ENCODE results near the gene SYNM. TPM values are rescaled to one million over a fixed set of nuclear protein-coding genes. Genes with fewer than 3 reads are reported as not detected.
"Not testable (repeated sequence)": the region's sequence is repeated elsewhere in the genome, so short reads cannot be mapped to it uniquely, and the experiment has no call there.

SYNM gene
- polyA plus RNA-seq, 3 donors = 3.4 to 15.4 (median 11.2) TPM

DNA sequence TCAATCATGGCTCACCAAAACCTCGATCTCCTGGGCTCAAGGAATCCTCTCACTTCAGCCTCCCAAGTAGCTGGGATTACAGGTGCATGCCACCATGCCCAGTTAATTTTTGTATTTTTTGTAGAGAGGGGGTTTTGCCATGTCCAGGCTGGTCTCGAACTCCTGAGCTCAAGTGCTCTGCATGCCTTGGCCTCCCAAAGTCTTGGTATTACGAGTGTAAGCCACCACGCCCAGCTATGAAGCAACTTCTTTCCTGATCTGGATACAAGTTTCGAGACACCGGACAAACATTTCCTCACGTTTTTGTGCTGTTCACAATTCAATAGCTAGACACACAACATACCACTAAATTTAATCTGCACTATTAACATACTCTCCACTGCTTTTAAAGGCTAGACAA is 3.4 kb upstream of the SYNM start:
- no peak overlapping the region for H3K27ac ChIP-seq (ENCODE audit: low read depth, low read length)
- WGBS, 3 donors = 53 to 76% (median 67%) methylated on average over 7 of the region's 7 CpGs

DNA sequence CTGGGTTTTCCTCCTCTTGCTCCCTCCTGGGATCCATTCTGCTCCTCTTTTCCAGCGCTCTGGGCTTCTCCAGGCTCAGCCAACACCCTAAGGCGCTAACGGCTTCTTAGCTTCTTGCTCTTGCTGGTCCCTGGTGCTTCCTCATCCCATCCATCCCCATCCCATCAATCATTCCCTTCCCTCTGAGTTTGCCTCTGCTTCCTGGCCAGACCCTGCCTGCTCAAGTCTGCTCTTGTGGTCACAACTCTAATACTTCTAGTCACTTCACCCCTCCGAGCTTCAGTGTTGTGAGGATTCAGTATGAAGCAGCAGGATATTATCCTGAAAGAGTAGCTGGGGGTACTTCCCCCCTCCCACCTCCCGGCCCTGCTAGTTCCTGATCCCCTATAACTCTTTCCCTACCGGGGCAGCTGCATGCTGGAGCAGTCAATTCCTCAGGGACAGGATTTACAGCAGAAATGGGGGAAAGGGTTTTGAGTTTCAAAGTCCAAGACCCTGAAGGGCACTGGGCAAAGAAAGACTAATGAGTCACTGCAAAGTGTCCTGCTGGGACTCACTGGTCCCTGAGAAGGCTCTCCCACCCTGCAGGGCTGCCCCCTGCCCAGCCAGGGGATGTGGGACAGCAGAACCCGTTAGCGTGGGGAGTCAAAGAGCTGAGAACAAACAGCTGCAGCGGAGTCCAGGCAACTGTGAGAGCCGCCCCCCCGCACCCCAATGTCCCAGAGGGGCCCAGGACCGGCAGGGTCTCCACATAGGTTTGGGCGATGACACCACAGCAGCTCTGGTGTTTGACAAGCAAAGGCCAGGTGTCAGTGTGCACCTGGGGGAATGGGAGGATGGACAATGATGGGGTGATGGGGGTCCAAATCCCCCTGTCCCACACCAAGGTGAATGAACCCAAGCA is 2.3 kb upstream of the SYNM start:
- 55 to 62% (median 59%) methylated on average over 13 of the region's 13 CpGs for WGBS, 3 donors
- H3K27ac ChIP-seq (ENCODE audit: low read depth, low read length) = no peak overlapping the region

DNA sequence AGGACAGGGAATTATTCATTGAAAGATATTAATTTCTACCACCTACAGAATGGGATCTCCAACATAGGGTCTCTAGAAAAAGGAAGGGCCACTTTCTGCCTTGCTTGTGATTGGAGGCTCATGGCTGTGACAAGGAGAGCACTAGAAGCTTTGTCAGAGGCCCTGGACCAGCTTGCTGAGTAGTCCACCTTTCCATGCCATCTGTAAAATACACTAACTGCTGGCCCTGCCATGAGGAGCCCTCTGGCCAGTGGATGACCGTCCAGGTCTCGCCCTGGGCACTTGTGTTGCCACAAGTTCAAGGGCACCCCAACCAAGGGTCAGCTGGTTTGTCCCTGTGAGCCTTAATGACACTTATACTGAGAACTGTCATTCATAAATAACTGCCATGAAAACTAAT is 1.6 kb upstream of the SYNM start:
- no peak overlapping the region for H3K27ac ChIP-seq (ENCODE audit: low read depth, low read length)

DNA sequence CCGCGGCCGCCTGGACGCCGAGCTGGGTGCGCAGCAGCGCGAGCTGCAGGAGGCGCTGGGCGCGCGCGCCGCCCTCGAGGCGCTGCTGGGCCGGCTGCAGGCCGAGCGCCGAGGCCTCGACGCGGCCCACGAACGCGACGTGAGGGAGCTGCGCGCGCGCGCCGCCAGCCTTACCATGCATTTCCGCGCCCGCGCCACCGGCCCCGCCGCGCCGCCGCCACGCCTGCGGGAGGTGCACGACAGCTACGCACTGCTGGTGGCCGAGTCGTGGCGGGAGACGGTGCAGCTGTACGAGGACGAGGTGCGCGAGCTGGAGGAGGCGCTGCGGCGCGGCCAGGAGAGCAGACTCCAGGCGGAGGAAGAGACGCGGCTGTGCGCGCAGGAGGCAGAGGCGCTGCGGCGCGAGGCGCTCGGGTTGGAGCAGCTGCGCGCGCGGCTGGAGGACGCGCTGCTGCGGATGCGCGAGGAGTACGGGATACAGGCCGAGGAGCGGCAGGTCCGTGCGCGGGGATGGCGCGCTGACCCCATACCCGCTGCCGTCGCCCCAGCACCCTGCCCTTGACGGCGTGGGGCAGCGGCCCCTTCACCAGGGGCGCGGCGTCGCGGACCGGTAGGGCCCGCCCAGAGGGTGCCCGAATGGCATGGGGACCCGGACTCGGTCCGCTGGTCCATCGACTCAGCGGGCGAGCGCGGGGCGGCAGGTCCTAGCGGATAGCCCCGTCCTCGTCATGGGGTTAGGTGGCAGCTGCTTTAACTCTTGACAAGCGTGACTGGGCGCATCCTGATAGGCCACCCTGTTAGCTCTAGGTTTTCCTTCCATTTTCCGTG is 848 bp downstream of the SYNM start:
- WGBS, 3 donors = 1 to 2% (median 1%) methylated on average over 95 to 116 of the region's 116 CpGs
- no peak overlapping the region for H3K27ac ChIP-seq (ENCODE audit: low read depth, low read length)

More for the DNA sequence above, 1.6 kb upstream of the SYNM start:
- 77 to 83% (median 81%) methylated on average over 2 of the region's 2 CpGs for WGBS, 3 donors

DNA sequence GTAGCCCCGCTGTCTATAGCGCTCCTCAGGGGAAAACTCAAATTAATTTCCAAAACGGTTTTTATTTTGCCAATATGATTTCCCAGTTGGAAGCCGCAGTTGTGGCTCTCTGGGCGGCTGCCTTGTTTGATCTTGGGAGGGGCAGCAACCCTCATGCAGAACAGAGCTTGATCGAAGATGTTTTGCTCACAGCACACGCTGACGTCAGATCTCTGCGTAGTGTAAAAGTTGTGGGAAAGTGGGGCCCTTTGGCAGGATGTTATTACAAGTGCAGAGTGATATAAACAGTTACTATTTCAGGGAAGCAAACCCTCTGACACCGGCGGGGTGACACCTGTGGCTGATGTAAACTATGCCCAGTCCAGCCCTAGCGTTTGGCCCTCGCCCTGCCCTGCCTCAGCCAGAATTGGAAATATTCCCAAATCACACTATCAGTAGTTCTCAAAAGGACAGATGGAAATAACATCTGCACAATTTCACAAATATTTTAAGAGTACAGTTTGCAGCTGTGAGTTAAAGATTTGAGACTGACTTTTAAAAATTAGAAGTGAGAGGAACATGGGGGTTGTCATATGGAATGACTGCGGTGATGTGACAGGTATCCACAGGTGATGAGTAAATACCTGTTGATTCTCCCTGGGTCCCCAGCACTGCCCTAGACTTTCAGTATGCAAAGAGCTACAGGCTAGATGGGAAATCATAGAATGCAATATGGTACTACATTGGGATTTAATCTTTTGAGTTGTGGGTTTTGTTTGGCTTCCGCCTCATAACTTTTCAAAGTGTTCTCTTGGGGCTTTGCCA is 1.7 kb downstream of the SYNM start:
- no peak overlapping the region for H3K27ac ChIP-seq (ENCODE audit: low read depth, low read length)
- 36 to 47% (median 38%) methylated on average over 15 of the region's 15 CpGs for WGBS, 3 donors

DNA sequence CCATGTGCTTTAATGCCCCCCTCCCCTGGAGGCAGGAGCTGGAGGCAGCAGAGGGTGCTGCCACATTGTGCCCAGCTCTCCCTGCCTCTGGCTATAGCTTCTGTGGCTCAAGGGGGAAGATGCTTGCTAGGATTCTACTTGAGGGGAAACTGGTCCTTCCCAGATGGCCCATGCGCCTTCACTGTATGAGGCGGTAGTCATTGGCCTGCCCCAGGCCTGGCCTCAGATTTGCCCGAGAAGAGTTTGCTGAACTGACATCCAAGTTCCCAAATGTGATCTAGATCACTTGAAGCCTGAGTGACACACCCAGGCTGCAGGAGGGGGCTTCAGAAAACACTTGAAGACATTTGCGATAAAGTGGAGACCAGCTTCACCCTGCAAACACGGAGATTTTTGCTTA is 4.1 kb downstream of the SYNM start:
- H3K27ac ChIP-seq (ENCODE audit: low read depth, low read length) = no peak overlapping the region
- WGBS, 3 donors = 94 to 96% (median 94%) methylated on average over 5 of the region's 5 CpGs

DNA sequence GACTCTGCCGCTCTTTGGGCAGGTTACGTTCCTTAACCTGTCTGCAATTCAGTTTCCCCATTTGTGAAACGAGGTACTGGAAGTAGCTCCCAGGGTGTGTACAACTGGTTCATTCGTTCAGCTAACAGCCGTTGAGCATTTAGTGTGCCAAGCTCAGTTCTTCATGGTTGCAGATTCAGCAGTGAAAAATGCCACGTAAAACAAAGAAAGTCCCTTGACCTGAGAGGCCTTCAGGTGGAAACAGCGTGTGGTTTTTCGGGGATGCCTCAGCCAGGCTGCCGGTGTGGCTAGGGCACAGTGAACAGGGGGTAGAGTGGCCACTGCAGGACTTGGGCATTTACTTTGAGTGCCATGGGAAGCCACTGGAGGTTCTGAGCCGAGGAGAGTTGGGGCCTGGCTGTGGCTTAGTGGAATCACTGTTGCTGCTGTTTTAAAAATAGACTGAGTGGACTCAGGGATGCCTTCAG is 4.7 kb downstream of the SYNM start:
- no peak overlapping the region for H3K27ac ChIP-seq (ENCODE audit: low read depth, low read length)
- WGBS, 3 donors = 88 to 90% (median 89%) methylated on average over 10 of the region's 10 CpGs

DNA sequence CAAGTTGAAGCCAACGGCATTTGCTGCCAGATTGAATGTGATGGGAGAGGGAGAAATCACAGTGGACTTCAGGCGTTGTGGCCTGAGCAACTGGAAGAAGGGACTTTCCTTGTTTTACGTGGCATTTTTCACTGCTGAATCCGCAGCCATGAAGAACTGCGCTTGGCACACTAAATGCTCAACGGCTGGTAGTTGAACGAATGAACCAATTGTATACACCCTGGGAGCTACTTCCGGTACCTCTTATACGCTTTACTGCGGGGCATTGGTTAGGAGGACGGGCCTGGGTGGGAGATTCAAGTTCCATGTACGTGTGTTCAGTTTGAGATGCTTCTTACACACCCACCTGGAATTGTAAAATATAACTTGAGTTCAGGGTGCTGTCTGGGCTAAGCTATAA is 5.2 kb downstream of the SYNM start:
- WGBS, 3 donors = 90 to 92% (median 90%) methylated on average over 12 of the region's 12 CpGs
- no peak overlapping the region for H3K27ac ChIP-seq (ENCODE audit: low read depth, low read length)

DNA sequence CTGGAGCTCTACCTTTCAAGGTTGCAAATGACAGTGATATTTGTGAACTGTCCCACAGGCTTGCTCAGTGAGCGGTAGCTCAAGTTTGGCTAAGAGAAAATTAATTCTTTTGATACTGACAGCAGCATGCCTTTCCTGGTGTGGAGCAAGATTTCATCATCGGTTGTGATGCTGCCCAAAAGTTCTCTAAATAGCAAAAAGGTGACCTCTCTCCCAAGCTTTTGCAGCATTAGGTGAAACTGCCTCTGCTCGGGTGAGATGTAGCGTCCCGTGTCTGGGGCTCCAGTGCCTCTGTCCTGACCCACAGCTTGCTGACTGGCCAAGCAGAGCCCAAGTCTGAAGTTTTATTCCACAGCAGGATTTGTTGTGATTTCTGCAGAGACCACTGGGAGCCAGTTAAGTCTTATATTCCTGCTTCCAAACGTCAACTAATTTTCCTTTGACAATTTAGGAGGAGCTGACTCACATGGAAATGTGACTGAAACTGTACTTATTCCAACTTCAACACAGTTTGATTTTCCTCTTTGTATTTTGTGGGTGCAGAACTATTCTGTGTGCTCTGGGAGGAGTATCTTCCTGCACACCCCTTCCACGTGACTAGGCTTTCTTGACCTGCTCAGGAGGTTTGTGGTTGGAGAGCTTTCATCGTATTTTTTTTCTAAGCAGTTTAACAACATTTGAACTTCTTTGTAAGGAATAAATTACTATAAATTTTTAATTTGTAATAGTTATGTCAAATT is 5.9 kb downstream of the SYNM start:
- 55 to 74% (median 57%) methylated on average over 8 of the region's 8 CpGs for WGBS, 3 donors
- H3K27ac ChIP-seq (ENCODE audit: low read depth, low read length) = no peak overlapping the region

DNA sequence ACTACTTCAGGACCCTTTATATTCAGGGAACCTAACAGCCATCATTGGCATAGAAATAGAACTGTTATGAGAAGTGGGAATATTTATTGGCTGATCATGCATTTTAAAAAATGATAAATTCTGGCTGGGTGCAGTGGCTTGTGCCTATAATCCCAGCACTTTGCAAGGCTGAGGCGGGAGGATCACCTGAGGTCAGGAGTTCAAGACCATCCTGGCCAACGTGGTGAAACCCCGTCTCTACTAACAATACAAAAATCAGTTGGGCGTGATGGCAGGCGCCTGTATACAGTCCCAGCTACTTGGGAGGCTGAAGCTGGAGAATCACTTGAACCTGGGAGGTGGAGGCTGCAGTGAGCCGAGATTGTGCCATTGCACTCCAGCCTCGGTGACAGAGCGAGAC is 6.8 kb downstream of the SYNM start:
- WGBS, 3 donors = 86 to 92% (median 90%) methylated on average over 8 of the region's 8 CpGs
- H3K27ac ChIP-seq (ENCODE audit: low read depth, low read length) = not testable (repeated sequence)

DNA sequence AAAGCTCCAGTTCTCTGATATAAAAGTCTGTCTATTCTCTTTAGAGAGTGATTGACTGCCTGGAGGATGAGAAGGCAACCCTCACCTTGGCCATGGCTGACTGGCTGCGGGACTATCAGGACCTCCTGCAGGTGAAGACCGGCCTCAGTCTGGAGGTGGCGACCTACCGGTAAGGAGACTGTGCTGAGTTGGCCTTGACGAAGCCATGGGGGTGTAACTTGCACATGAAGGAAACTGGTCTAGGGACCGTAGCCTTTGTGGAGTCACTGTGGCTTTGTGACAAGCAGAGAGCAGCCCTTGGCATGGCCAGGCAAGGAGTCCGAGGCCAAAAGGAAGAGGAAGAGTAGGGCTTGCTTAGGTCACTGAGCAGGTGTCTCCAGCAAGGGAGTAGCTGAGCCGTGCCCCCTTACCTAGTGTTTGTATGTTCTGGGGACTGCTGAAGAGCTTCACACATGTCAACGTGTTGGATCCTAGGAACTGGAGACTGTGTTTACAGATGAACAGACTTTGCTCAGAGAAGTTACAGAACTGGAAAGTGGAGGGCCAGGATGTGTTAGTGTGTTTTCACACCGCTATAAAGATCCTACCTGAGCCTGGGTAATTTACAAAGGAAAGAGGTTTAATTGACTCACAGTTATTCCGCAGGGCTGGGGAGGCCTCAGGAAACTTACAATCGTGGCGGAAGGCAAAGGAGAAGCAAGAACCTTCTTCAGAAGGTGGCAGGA is 8.8 kb downstream of the SYNM start:
- no peak overlapping the region for H3K27ac ChIP-seq (ENCODE audit: low read depth, low read length)
- 89 to 93% (median 90%) methylated on average over 13 of the region's 13 CpGs for WGBS, 3 donors

DNA sequence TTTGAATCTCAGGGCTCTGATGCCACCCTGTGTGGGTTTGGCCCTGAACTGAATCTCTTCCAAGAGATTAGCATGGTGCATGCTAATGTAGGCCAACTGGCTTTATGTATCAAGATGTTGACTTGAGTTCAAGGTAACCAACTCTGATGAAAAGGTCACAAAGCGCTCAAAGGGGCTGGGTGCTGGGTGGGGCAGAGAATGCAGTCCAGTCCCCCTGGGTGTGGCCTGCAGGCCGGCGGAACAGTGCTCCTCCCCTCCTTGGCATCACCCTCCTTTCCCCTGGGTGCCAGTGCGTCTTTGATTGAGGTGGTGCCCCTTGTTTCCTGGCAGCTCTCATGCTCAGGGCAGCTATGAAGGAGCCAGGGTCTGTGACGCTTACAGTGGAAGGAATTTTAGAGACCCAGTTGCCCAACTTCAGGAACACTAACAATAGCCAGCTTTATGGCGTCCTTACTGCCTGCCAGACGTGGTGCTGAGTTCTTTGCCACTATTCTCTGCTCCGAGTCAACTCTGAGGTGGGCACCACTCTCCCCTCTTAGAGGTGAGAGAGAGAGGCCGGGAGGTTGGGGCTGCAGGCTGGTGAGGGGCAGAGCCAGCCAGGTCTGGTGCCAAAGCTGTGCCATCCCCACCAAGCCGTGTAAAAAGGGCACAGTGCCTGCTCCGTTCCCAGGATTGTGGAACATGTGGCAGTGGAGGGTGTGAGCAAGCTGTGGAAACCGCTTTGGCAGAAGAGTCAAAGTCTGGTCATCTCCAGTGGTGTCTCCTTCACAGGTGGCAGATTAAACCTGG is 9.8 kb downstream of the SYNM start:
- 75 to 84% (median 77%) methylated on average over 12 of the region's 12 CpGs for WGBS, 3 donors
- no peak overlapping the region for H3K27ac ChIP-seq (ENCODE audit: low read depth, low read length)

DNA sequence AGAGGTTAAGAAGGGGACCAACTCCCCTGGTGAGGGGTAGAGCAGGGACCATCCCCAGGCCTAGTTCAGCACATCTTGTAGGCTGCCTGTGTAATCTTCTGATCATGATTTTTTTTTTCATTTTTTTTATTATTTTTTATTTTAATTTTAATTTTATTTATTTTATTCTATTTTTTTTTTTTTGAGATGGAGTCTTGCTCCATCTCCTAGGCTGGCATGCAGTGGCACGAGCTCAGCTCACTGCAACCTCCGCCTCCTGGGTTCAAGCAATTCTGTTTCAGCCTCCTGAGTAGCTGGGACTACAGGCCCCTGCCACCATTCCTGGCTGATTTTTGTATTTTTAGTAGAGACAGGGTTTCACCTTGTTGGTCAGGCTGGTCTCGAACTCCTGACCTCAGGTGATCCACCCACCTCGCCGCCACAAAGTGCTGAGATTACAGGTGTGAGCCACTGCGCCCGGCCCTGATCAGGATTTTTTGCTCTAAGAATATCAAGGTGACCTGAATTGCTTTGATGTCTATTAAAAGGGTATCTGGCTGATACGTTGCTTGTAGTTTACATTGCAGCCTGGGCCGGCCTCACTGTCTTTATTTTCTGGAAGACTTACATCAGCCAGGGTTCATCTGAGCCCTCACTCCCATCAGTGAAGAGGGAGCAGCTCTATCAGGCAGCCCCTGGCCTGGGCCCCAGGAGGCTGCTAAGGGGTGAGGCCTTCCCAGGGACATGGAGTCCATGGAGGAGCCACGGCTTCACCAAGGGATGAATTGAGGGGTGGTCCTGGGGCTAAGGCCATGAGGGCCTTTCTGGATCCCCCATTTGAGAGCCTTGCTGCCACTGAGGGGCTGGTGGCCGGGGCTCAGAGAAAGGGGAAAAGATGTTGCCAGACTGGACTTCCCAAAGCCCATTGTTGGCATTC is 10.7 kb downstream of the SYNM start:
- 77 to 90% (median 89%) methylated on average over 11 of the region's 11 CpGs for WGBS, 3 donors
- H3K27ac ChIP-seq (ENCODE audit: low read depth, low read length) = no peak overlapping the region

DNA sequence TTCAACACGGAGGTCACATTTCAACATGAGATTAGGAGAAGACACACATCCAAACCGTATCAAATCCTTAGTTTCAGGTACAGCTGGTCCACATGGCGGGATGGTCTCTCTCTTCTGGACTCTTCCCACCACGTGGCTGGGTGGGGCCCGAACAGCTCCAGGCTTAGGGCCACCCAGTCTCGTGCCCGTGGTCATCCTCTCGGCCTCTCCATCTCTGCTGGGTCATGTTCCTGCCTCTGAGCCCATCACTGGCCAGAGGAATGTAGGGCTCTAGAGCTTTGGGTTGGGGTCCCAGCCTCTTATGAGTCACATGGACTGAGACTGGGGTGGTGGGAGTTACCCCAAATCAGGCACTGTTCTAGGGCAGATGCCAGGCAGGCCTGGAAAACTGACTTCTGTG is 12.2 kb downstream of the SYNM start:
- no peak overlapping the region for H3K27ac ChIP-seq (ENCODE audit: low read depth, low read length)
- WGBS, 3 donors = 89 to 92% (median 92%) methylated on average over 8 of the region's 8 CpGs

DNA sequence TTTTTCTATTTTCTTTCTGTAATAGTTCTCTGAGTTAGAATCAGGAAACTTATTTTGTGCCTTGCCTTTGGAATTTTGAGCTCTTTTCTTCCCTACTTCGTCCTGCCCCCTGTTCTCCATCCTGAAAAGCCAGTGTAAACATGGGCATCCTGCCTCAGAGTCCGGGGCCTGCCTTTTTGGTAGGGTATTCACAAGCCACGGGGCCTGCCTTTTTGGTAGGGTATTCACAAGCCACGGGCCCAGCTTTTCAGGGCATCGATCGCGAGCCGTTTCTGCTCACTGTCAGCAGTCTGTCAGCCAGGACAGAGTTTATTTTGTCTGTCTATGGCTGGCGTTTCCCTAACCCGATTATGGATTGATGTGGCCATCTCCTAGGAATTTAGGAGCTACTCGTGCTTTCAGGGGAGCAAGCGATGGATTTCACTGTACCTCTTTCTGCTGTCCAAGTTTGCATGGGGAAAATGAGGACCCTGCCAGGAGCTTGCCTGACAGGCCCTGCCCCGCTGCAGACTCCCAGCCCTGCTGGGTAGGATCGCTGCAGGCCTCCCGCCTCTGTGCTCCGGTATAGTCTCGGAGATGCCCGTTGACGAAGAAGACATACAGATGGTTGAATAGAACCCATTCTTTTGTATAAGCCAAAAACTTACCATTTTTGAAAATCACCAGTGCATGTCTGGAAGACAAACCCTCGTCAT is 12.8 kb downstream of the SYNM start:
- 86 to 91% (median 87%) methylated on average over 20 of the region's 20 CpGs for WGBS, 3 donors
- H3K27ac ChIP-seq (ENCODE audit: low read depth, low read length) = no peak overlapping the region

All from adipose tissue (tissue), 3 donors.